ENCODE data around the gene SP140.

- TF ChIP-seq EP300 (IDR thresholded peaks at IDR 0.05) (no peak), CTCF (IDR thresholded peaks at IDR 0.05) (no peak)
These were observed 22.3 kb upstream of the SP140 start for GRCh38 chr2:230203110-230203676.

All from suprapubic skin (tissue), 3 donors.